ENCODE measurements around the gene PGLYRP3.

The PGLYRP3 gene

DNA sequence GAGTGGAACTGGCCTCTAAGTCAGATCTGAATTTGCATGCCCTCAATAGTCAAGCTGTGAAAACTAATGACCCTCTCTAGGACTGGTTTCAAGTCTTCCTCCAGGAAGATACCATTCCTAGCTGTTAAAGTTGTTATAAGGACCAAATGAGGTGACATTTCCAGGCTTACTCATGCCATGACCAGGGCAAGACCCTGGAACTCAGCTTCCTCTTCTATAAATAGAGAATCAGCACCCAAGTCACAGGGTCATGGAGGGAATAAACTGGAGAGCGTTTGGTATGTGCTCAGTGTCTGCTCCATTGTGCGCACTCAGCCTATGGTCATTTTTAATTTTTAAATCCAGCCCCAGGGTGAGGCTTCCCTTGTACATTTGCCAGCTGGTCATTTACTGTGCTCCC lies 47.4 kb upstream of the PGLYRP3 start:
- H2BK120ac ChIP-seq (ENCODE audit: insufficient read depth, low read length, poor library complexity): no peak overlapping the region
- H3K4me1 ChIP-seq (ENCODE audit: control insufficient read depth in 1 of 2, insufficient read depth in 2 of 2, low read length in 2 of 2): peaks cover 20 to 24% of the 10 kb centered on the region in 2 experiments
- no peak overlapping the region for H3K14ac ChIP-seq (ENCODE audit: low read length)
- no peak overlapping the region for H3K18ac ChIP-seq (ENCODE audit: low read length)
- no peaks in the 10 kb centered on the region for H3K79me1 ChIP-seq (ENCODE audit: low read length)
- no peaks in the 10 kb centered on the region for H3K9me3 ChIP-seq (ENCODE audit: insufficient read depth, low read depth, low read length)
- no peak for DNase-seq
- H2BK12ac ChIP-seq (ENCODE audit: low read length): no peak overlapping the region
- H2BK5ac ChIP-seq (ENCODE audit: low read depth, low read length, poor library complexity): no peak overlapping the region
- no peaks in the 10 kb centered on the region for H3K27me3 ChIP-seq (ENCODE audit: insufficient read depth, low read length)
- H2AK5ac ChIP-seq (ENCODE audit: low read length): no peak overlapping the region
- no peaks in the 10 kb centered on the region for H3K36me3 ChIP-seq (ENCODE audit: control insufficient read depth in 1 of 2, insufficient read depth in 2 of 2, low read length in 2 of 2)
- no peak overlapping the region for H4K12ac ChIP-seq (ENCODE audit: low read depth, low read length)
- H4K8ac ChIP-seq (ENCODE audit: low read depth, low read length): no peak overlapping the region
- H3K9ac ChIP-seq (ENCODE audit: low read length): no peak overlapping the region
- no peak overlapping the region for H3K4ac ChIP-seq (ENCODE audit: low read depth, low read length)
- H4K91ac ChIP-seq (ENCODE audit: low read depth, low read length): no peak overlapping the region
- H3K27ac ChIP-seq (ENCODE audit: low read depth, low read length): no peak overlapping the region
- no peak overlapping the region for H3K4me3 ChIP-seq (ENCODE audit: low read depth, low read length)
- no CpG with 5 or more reads among the region's 2 CpGs for WGBS (ENCODE audit: extremely low coverage, insufficient coverage, insufficient read length)
- no peak overlapping the region for H2AFZ ChIP-seq (ENCODE audit: insufficient read depth, low read length, poor library complexity)
- H3K23ac ChIP-seq (ENCODE audit: low read length): no peak overlapping the region
- no peak overlapping the region for H3K4me2 ChIP-seq (ENCODE audit: low read length)
- no peaks in the 10 kb centered on the region for H3K79me2 ChIP-seq (ENCODE audit: control insufficient read depth, insufficient read depth, low read length, poor library complexity)

DNA sequence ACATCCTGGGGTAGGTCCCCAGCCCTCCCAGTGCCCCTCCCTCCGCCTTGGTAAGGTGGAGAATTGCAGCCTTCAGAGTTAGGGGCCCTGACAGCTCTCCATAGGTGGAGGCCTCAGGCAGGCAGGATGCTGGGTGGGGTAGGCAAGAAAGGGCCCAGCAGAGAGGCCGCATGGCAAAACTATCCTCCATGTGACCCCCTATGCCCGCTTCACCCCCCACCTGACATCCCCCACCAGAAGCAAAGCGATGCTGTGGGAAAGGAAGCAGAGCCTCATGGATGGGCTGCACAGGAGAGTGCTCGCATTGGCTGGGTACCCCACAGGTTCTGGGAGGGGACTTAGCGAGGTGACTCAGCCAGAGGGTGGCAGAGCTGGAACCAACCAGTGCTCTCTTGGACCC lies 46.5 kb upstream of the PGLYRP3 start:
- Histone ChIP-seq H3K14ac (ENCODE audit: low read length) (no peak overlapping the region), H3K27me3 (ENCODE audit: insufficient read depth, low read length) (no peaks in the 10 kb centered on the region), H2BK5ac (ENCODE audit: low read depth, low read length, poor library complexity) (no peak overlapping the region), H3K4me2 (ENCODE audit: low read length) (no peak overlapping the region), H3K4me3 (ENCODE audit: low read depth, low read length) (no peak overlapping the region), H4K8ac (ENCODE audit: low read depth, low read length) (no peak overlapping the region), H2BK120ac (ENCODE audit: insufficient read depth, low read length, poor library complexity) (no peak overlapping the region), H4K12ac (ENCODE audit: low read depth, low read length) (no peak overlapping the region), H3K9ac (ENCODE audit: low read length) (no peak overlapping the region), H3K4ac (ENCODE audit: low read depth, low read length) (no peak overlapping the region), H3K79me2 (ENCODE audit: control insufficient read depth, insufficient read depth, low read length, poor library complexity) (no peaks in the 10 kb centered on the region), H2AFZ (ENCODE audit: insufficient read depth, low read length, poor library complexity) (no peak overlapping the region), H3K4me1 (ENCODE audit: control insufficient read depth in 1 of 2, insufficient read depth in 2 of 2, low read length in 2 of 2) (peaks cover 10 to 15% of the 10 kb centered on the region in 2 experiments), H3K9me3 (ENCODE audit: insufficient read depth, low read depth, low read length) (no peaks in the 10 kb centered on the region), H2BK12ac (ENCODE audit: low read length) (no peak overlapping the region), H3K23ac (ENCODE audit: low read length) (no peak overlapping the region), H3K18ac (ENCODE audit: low read length) (no peak overlapping the region), H3K27ac (ENCODE audit: low read depth, low read length) (no peak overlapping the region), H3K36me3 (ENCODE audit: control insufficient read depth in 1 of 2, insufficient read depth in 2 of 2, low read length in 2 of 2) (no peaks in the 10 kb centered on the region), H4K91ac (ENCODE audit: low read depth, low read length) (no peak overlapping the region), H3K79me1 (ENCODE audit: low read length) (no peaks in the 10 kb centered on the region), H2AK5ac (ENCODE audit: low read length) (no peak overlapping the region)
- no CpG with 5 or more reads among the region's 6 CpGs for WGBS (ENCODE audit: extremely low coverage, insufficient coverage, insufficient read length)
- DNase-seq: no peak

DNA sequence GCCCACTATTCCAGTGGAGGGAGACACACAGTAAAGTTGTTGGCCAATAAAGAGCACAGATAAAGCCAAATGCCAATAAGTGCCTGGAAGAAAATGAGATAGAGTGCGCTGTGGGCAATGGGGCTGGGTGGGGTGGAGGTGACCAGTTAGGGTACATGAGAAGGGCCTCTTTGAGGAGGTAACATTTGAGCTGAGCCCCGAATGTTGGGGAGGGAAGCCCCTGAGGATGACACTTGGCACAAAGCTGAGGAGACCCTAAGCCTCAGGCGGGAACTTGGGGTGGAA lies 45.9 kb upstream of the PGLYRP3 start:
- Histone ChIP-seq H3K27ac (ENCODE audit: low read depth, low read length) (no peak overlapping the region), H3K14ac (ENCODE audit: low read length) (no peak overlapping the region), H2AFZ (ENCODE audit: insufficient read depth, low read length, poor library complexity) (no peak overlapping the region), H3K4me3 (ENCODE audit: low read depth, low read length) (no peak overlapping the region), H2BK5ac (ENCODE audit: low read depth, low read length, poor library complexity) (no peak overlapping the region), H3K4me2 (ENCODE audit: low read length) (no peak overlapping the region), H3K79me2 (ENCODE audit: control insufficient read depth, insufficient read depth, low read length, poor library complexity) (no peaks in the 10 kb centered on the region), H4K91ac (ENCODE audit: low read depth, low read length) (no peak overlapping the region), H3K36me3 (ENCODE audit: control insufficient read depth in 1 of 2, insufficient read depth in 2 of 2, low read length in 2 of 2) (no peaks in the 10 kb centered on the region), H2BK12ac (ENCODE audit: low read length) (no peak overlapping the region), H3K79me1 (ENCODE audit: low read length) (no peaks in the 10 kb centered on the region), H3K4me1 (ENCODE audit: control insufficient read depth in 1 of 2, insufficient read depth in 2 of 2, low read length in 2 of 2) (peaks cover 8 to 11% of the 10 kb centered on the region in 2 experiments), H3K4ac (ENCODE audit: low read depth, low read length) (no peak overlapping the region), H3K9me3 (ENCODE audit: insufficient read depth, low read depth, low read length) (no peaks in the 10 kb centered on the region), H3K27me3 (ENCODE audit: insufficient read depth, low read length) (no peaks in the 10 kb centered on the region), H2BK120ac (ENCODE audit: insufficient read depth, low read length, poor library complexity) (no peak overlapping the region), H4K12ac (ENCODE audit: low read depth, low read length) (no peak overlapping the region), H3K18ac (ENCODE audit: low read length) (no peak overlapping the region), H2AK5ac (ENCODE audit: low read length) (no peak overlapping the region), H3K9ac (ENCODE audit: low read length) (no peak overlapping the region), H4K8ac (ENCODE audit: low read depth, low read length) (no peak overlapping the region), H3K23ac (ENCODE audit: low read length) (no peak overlapping the region)
- no peak for DNase-seq
- WGBS (ENCODE audit: extremely low coverage, insufficient coverage, insufficient read length): no CpG with 5 or more reads among the region's 3 CpGs

DNA sequence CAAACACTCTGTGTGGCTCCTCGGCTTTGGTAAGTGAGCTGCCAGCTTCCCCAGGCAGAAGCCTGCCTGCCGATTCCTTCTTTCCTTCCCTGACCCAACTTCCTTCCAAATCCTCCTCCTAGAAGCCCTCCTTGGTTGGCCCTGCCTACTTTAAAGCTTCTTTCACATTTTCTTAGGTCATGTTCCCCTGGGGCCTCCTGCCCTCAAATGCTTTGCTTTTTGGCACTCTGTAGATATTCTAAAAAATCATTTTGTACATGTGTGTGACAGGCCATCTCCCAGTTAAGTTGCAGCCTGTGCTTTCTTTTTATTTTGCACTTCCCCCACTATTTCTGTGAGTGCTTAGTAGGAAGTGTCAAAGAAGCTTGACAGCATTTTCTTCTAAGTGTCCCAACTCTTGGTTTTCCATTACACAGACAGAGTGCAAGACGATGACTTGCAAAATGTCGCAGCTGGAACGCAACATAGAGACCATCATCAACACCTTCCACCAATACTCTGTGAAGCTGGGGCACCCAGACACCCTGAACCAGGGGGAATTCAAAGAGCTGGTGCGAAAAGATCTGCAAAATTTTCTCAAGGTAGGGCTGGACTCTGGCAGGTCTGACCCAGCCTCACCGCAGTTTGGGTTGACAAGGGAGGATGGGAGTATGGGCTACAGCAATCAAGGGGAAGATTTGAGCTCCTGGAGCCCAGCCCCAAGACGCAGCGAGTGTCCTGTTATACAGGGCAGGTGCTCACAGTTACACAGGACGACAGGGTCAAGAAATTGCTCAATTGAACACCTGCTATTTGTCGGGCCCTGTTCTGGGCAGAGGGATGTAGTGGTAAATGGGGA lies 45.3 kb upstream of the PGLYRP3 start, which contains the start of gene S100A9:
Gene S100A9, plus strand, starts transcription at position 2 of the 838 bp plus-strand sequence. Its CDS starts 430 bp downstream, at position 432.
- H2BK12ac ChIP-seq (ENCODE audit: low read length): peak within 1 kb of the TSS; percentile 2
- H2AFZ ChIP-seq (ENCODE audit: insufficient read depth, low read length, poor library complexity): no peak within 1 kb of the TSS
- no peak within 1 kb of the TSS for H3K23ac ChIP-seq (ENCODE audit: low read length)
- no peak within 1 kb of the TSS for H3K14ac ChIP-seq (ENCODE audit: low read length)
- H3K79me1 ChIP-seq (ENCODE audit: low read length): no peaks in the 10 kb centered on the region
- DNase-seq: no peak
- no peak within 1 kb of the TSS for H3K27ac ChIP-seq (ENCODE audit: low read depth, low read length)
- H3K79me2 ChIP-seq (ENCODE audit: control insufficient read depth, insufficient read depth, low read length, poor library complexity): no peaks in the 10 kb centered on the region
- peak within 1 kb of the TSS; percentile 10 for H4K91ac ChIP-seq (ENCODE audit: low read depth, low read length)
- no peak within 1 kb of the TSS for H3K4me2 ChIP-seq (ENCODE audit: low read length)
- H3K4me3 ChIP-seq (ENCODE audit: low read depth, low read length): no peak within 1 kb of the TSS
- H3K9ac ChIP-seq (ENCODE audit: low read length): no peak within 1 kb of the TSS
- no CpG with 5 or more reads among the region's 11 CpGs for WGBS (ENCODE audit: extremely low coverage, insufficient coverage, insufficient read length)
- no peak within 1 kb of the TSS for H4K8ac ChIP-seq (ENCODE audit: low read depth, low read length)
- no peak within 1 kb of the TSS for H4K12ac ChIP-seq (ENCODE audit: low read depth, low read length)
- no peak within 1 kb of the TSS for H2AK5ac ChIP-seq (ENCODE audit: low read length)
- H2BK120ac ChIP-seq (ENCODE audit: insufficient read depth, low read length, poor library complexity): no peak within 1 kb of the TSS
- no peaks in the 10 kb centered on the region for H3K27me3 ChIP-seq (ENCODE audit: insufficient read depth, low read length)
- no peaks in the 10 kb centered on the region for H3K9me3 ChIP-seq (ENCODE audit: insufficient read depth, low read depth, low read length)
- peaks cover 5 to 7% of the 10 kb centered on the region in 2 experiments for H3K4me1 ChIP-seq (ENCODE audit: control insufficient read depth in 1 of 2, insufficient read depth in 2 of 2, low read length in 2 of 2)
- H2BK5ac ChIP-seq (ENCODE audit: low read depth, low read length, poor library complexity): no peak within 1 kb of the TSS
- H3K36me3 ChIP-seq (ENCODE audit: control insufficient read depth in 1 of 2, insufficient read depth in 2 of 2, low read length in 2 of 2): no peaks in the 10 kb centered on the region
- H3K18ac ChIP-seq (ENCODE audit: low read length): no peak within 1 kb of the TSS
- no peak within 1 kb of the TSS for H3K4ac ChIP-seq (ENCODE audit: low read depth, low read length)
